ENCODE data around the gene OSBP. TPM values are rescaled to one million over a fixed set of nuclear protein-coding genes. Genes with fewer than 3 reads are reported as not detected.

The OSBP gene, protein sequence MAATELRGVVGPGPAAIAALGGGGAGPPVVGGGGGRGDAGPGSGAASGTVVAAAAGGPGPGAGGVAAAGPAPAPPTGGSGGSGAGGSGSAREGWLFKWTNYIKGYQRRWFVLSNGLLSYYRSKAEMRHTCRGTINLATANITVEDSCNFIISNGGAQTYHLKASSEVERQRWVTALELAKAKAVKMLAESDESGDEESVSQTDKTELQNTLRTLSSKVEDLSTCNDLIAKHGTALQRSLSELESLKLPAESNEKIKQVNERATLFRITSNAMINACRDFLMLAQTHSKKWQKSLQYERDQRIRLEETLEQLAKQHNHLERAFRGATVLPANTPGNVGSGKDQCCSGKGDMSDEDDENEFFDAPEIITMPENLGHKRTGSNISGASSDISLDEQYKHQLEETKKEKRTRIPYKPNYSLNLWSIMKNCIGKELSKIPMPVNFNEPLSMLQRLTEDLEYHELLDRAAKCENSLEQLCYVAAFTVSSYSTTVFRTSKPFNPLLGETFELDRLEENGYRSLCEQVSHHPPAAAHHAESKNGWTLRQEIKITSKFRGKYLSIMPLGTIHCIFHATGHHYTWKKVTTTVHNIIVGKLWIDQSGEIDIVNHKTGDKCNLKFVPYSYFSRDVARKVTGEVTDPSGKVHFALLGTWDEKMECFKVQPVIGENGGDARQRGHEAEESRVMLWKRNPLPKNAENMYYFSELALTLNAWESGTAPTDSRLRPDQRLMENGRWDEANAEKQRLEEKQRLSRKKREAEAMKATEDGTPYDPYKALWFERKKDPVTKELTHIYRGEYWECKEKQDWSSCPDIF
- polyA plus RNA-seq (24.4 and 25.7 TPM in 2 replicates), polyA minus RNA-seq (51.9 and 57.3 TPM in 2 replicates)

DNA sequence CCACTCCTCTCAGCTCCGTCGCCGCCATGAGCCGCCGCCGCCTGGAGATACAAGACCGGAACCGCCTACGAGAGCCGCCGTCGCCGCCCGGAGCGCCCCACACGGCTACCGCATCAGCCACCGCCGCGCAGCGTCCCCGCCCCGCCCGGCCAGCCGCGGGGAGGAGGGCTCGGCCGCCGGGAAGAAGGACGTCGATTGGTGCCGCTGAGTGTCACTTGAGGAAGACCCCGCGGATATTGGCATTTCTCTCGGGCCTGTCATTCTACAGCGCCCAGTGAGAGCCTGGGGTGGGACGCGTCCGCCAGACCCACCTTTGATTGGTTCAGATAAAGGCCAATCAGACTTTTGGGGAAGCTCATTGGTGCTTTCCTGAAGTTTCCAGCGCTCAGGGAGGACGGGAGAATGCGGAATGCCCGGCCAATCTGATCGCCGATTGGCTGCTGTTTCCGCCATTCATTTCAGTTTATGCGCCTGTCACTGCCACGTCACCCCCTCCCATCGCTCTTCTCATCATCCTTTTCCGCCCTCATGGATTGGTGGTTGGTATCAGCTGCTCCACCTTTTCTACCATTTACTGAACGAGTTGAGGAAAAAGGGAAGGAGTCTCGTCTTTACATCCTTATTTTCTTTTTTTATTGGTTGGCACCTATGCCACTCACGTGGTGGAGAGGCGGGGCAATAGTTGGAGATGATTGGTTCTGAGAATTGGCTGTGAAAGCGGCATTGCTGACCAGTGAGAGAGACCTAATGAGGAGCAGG lies at the start of gene OSBP:
Gene OSBP, minus strand, starts transcription at position 138 of the 759 bp plus-strand sequence. Its CDS starts 110 bp downstream, at position 28.
- H3K79me2 ChIP-seq (replicated peaks; ENCODE audit: insufficient read depth, low read length) = peaks cover 41% of the 10 kb centered on the region
- peak within 1 kb of the TSS; percentile 97 for H3K4me3 ChIP-seq (ENCODE audit: low read length)
- H3K27ac ChIP-seq (ENCODE audit: low read length) = peak within 1 kb of the TSS; percentile 80
- peaks cover 12% of the 10 kb centered on the region for H4K20me1 ChIP-seq (ENCODE audit: insufficient read depth)
- H3K4me2 ChIP-seq (ENCODE audit: low read length) = peak within 1 kb of the TSS; percentile 98
- no peaks in the 10 kb centered on the region for H3K27me3 ChIP-seq (ENCODE audit: insufficient read depth, low read depth, low read length)
- peak within 1 kb of the TSS; percentile 80 for H3K9ac ChIP-seq (ENCODE audit: low read length)
- no peaks in the 10 kb centered on the region for H3K9me3 ChIP-seq (ENCODE audit: low read length)
- peaks cover 8% of the 10 kb centered on the region for H3F3A ChIP-seq (ENCODE audit: insufficient read depth, low read length, poor library complexity, severe bottlenecking)
- peak; percentile 94 for TF ChIP-seq POLR2AphosphoS5 (IDR thresholded peaks at IDR 0.05)
- TF ChIP-seq EP300 (conservative IDR thresholded peaks at IDR 0.05; ENCODE audit: poor library complexity, severe bottlenecking) = peak; percentile 75
- TF ChIP-seq MXI1 (conservative IDR thresholded peaks at IDR 0.05; ENCODE audit: poor library complexity, severe bottlenecking) = peak; percentile 65
- TF ChIP-seq RAD21 (conservative IDR thresholded peaks at IDR 0.05) = no peak
- TF ChIP-seq TAF1 (IDR thresholded peaks at IDR 0.05; ENCODE audit: low read depth) = no peak
- TF ChIP-seq, protein P1, sequence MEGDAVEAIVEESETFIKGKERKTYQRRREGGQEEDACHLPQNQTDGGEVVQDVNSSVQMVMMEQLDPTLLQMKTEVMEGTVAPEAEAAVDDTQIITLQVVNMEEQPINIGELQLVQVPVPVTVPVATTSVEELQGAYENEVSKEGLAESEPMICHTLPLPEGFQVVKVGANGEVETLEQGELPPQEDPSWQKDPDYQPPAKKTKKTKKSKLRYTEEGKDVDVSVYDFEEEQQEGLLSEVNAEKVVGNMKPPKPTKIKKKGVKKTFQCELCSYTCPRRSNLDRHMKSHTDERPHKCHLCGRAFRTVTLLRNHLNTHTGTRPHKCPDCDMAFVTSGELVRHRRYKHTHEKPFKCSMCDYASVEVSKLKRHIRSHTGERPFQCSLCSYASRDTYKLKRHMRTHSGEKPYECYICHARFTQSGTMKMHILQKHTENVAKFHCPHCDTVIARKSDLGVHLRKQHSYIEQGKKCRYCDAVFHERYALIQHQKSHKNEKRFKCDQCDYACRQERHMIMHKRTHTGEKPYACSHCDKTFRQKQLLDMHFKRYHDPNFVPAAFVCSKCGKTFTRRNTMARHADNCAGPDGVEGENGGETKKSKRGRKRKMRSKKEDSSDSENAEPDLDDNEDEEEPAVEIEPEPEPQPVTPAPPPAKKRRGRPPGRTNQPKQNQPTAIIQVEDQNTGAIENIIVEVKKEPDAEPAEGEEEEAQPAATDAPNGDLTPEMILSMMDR (IDR thresholded peaks at IDR 0.05; ENCODE audit: poor library complexity, severe bottlenecking) = peak; percentile 60
- peak; percentile 27 for TF ChIP-seq SMC3 (conservative IDR thresholded peaks at IDR 0.05; ENCODE audit: poor library complexity)
- no peak for TF ChIP-seq EZH2 (IDR thresholded peaks at IDR 0.05; ENCODE audit: borderline replicate concordance, insufficient read depth, low read length, poor library complexity, severe bottlenecking)
- TF ChIP-seq, protein P2, sequence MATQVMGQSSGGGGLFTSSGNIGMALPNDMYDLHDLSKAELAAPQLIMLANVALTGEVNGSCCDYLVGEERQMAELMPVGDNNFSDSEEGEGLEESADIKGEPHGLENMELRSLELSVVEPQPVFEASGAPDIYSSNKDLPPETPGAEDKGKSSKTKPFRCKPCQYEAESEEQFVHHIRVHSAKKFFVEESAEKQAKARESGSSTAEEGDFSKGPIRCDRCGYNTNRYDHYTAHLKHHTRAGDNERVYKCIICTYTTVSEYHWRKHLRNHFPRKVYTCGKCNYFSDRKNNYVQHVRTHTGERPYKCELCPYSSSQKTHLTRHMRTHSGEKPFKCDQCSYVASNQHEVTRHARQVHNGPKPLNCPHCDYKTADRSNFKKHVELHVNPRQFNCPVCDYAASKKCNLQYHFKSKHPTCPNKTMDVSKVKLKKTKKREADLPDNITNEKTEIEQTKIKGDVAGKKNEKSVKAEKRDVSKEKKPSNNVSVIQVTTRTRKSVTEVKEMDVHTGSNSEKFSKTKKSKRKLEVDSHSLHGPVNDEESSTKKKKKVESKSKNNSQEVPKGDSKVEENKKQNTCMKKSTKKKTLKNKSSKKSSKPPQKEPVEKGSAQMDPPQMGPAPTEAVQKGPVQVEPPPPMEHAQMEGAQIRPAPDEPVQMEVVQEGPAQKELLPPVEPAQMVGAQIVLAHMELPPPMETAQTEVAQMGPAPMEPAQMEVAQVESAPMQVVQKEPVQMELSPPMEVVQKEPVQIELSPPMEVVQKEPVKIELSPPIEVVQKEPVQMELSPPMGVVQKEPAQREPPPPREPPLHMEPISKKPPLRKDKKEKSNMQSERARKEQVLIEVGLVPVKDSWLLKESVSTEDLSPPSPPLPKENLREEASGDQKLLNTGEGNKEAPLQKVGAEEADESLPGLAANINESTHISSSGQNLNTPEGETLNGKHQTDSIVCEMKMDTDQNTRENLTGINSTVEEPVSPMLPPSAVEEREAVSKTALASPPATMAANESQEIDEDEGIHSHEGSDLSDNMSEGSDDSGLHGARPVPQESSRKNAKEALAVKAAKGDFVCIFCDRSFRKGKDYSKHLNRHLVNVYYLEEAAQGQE (IDR thresholded peaks at IDR 0.05; ENCODE audit: borderline replicate concordance) = peak; percentile 62
- peak within 1 kb of the TSS; percentile 88 for H2AFZ ChIP-seq (ENCODE audit: low read depth, low read length)
- no peaks in the 10 kb centered on the region for H3K36me3 ChIP-seq (ENCODE audit: insufficient read depth, low read length)
- H3K9me2 ChIP-seq (ENCODE audit: insufficient read depth, low read length) = no peaks in the 10 kb centered on the region
